Activated CD4-positive, alpha-beta T cell treated with anti-CD3 and anti-CD28 coated beads, Interleukin-2, amount 50 U/mL, for 16 hours (primary cell): ENCODE results near the gene PDRG1.

Experiments
- DNase-seq: peaks from one replicate; pipeline ENCODE4 v3.0.0-alpha.2; 2020

Gene PDRG1

GRCh38 chr20:31903627-31904386 lies 48.0 kb downstream of the PDRG1 start:
- no peak for DNase-seq

- DNase-seq = no peak
Measured at GRCh38 chr20:31901615-31902014, 50.2 kb downstream of the PDRG1 start.

GRCh38 chr20:31897541-31897940 lies 54.3 kb downstream of the PDRG1 start:
- DNase-seq = no peak

GRCh38 chr20:31896049-31896448 lies 55.8 kb downstream of the PDRG1 start:
- DNase-seq = no peak

- DNase-seq = peak; percentile 36
Measured at GRCh38 chr20:31894980-31895675, 56.7 kb downstream of the PDRG1 start.
